NB4 (cell line): Measurements from ENCODE around the gene PDHB.

Experiments
- CTCF ChIP-seq: IDR thresholded peaks from one replicate; pipeline ENCODE4 v1.5.1; 2012; ENCODE audit warnings: low read depth, low read length
- MAX ChIP-seq: IDR thresholded peaks from 2 replicates; pipeline ENCODE4 v1.6.1; 2011; ENCODE audit warnings: low read depth, low read length
- MYC ChIP-seq: IDR thresholded peaks from 2 replicates; pipeline ENCODE4 v1.6.1; 2011; ENCODE audit warnings: low read depth, low read length
- POLR2A ChIP-seq: IDR thresholded peaks from 2 replicates; pipeline ENCODE4 v1.6.1; 2011; ENCODE audit warnings: mild to moderate bottlenecking; ENCODE audit not compliant: insufficient read length; ENCODE audit errors: extremely low read depth

DNA sequence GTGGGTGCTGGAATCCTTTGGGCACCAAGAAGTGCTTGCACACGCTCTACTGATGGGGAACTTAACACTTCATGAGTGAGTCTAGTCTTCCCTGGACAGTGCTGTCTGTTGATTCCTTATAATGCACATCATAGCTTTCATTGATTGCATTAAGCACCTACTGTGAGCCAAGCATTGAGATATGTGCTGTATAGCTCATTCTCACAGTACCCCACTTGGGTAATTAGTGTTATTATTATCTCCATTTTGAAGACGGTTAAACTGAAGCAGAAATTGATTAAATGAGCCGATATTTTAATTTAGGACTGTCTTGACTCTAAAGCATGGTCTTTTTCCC is 504 bp upstream of the PDHB start:
- no peak for TF ChIP-seq CTCF
- TF ChIP-seq MAX = no peak
- TF ChIP-seq MYC = no peak
- no peak for TF ChIP-seq POLR2A
